MM.1S (cell line): Measurements from ENCODE around the gene CX3CL1.

Experiments used
- CTCF ChIP-seq: fragments of 300-600 bp; sonication (generic); IDR thresholded peaks from 2 replicates; pipeline ENCODE4 v1.5.1; 2016; ENCODE audit warnings: antibody characterized with exemption, low read length, mixed read lengths
- EZH2 ChIP-seq: fragments of 300-600 bp; sonication (generic); optimal IDR thresholded peaks from 2 replicates; pipeline ENCODE3; 2017; ENCODE audit warnings: low read depth, mild to moderate bottlenecking, antibody characterized with exemption, low read length, mixed read lengths

GRCh38 chr16:57325458-57325857 lies 46.8 kb upstream of the CX3CL1 start:
- no peak for TF ChIP-seq EZH2
- TF ChIP-seq CTCF: no peak
